ENCODE results near the gene ACP4. TPM values are rescaled to one million over a fixed set of nuclear protein-coding genes. Genes with fewer than 3 reads are reported as not detected.

ACP4 gene
- total and polyA plus RNA-seq, 2 of the 13 experiments (the other 11 are each of a cell fraction or from before 2014, with no cell fraction given), result 0.08 TPM; not detected in 1

- peak; percentile 69; the same call in 1 of the 2 replicates for TF ChIP-seq REPIN1 (CRISPR knock-in tag; IDR thresholded peaks at IDR 0.05; ENCODE audit: borderline replicate concordance, low read depth)
- peak; percentile 64; the same call in 1 of the 2 replicates for TF ChIP-seq BORCS8-MEF2B (CRISPR knock-in tag; IDR thresholded peaks at IDR 0.05)
- TF ChIP-seq ZNF780A (CRISPR knock-in tag; IDR thresholded peaks at IDR 0.05), result 0 out of 2 replicates have a peak, but pooled peaks have one; percentile 53
- TF ChIP-seq ZFP91 (CRISPR knock-in tag; IDR thresholded peaks at IDR 0.05; ENCODE audit: borderline replicate concordance), result peak; percentile 72; the same call in 1 of the 2 replicates
- no peak for TF ChIP-seq NONO (IDR thresholded peaks at IDR 0.05)
- TF ChIP-seq NONO (CRISPR knock-in tag; conservative IDR thresholded peaks at IDR 0.05), result peak; percentile 66
- no peak for TF ChIP-seq ZNF790 (CRISPR knock-in tag; IDR thresholded peaks at IDR 0.05; ENCODE audit: borderline replicate concordance)
- no peak for TF ChIP-seq REXO4 (CRISPR knock-in tag; IDR thresholded peaks at IDR 0.05; ENCODE audit: borderline replicate concordance)
- TF ChIP-seq ZNF615 (CRISPR knock-in tag; IDR thresholded peaks at IDR 0.05; ENCODE audit: borderline replicate concordance), result peak; percentile 88; the same call in 1 of the 2 replicates
- TF ChIP-seq XRCC5 (optimal IDR thresholded peaks at IDR 0.05; ENCODE audit: low read length), result peak; percentile 21
- TF ChIP-seq HNF1B (CRISPR knock-in tag; IDR thresholded peaks at IDR 0.05), result no peak
- TF ChIP-seq ZBTB4 (CRISPR knock-in tag; IDR thresholded peaks at IDR 0.05; ENCODE audit: borderline replicate concordance), result peak; percentile 12; the same call in 1 of the 2 replicates
- TF ChIP-seq HOXA3 (CRISPR knock-in tag; IDR thresholded peaks at IDR 0.05), result no peak
- peak; percentile 99 for TF ChIP-seq TAF15 (IDR thresholded peaks at IDR 0.05; ENCODE audit: low read depth, low read length, poor library complexity, severe bottlenecking)
- 0 out of 2 replicates have a peak, but pooled peaks have one; percentile 29 for TF ChIP-seq ARNT2 (CRISPR knock-in tag; IDR thresholded peaks at IDR 0.05; ENCODE audit: low read depth)
- peak; percentile 99 for TF ChIP-seq AKAP8 (CRISPR knock-in tag; IDR thresholded peaks at IDR 0.05)
- 0 out of 2 replicates have a peak, but pooled peaks have one; percentile 26 for TF ChIP-seq TBX2 (CRISPR knock-in tag; IDR thresholded peaks at IDR 0.05; ENCODE audit: borderline replicate concordance)
- peak; percentile 66 for TF ChIP-seq RBFOX2 (IDR thresholded peaks at IDR 0.05; ENCODE audit: low read depth, low read length)
- 0 out of 2 replicates have a peak, but pooled peaks have one; percentile 30 for TF ChIP-seq JDP2 (CRISPR knock-in tag; IDR thresholded peaks at IDR 0.05; ENCODE audit: borderline replicate concordance)
- TF ChIP-seq PAF1 (CRISPR knock-in tag; IDR thresholded peaks at IDR 0.05), result peak; percentile 88
- peak; percentile 69; the same call in 1 of the 2 replicates for TF ChIP-seq ZNF326 (CRISPR knock-in tag; IDR thresholded peaks at IDR 0.05; ENCODE audit: borderline replicate concordance)
- TF ChIP-seq HOXA7 (CRISPR knock-in tag; IDR thresholded peaks at IDR 0.05), result 0 out of 2 replicates have a peak, but pooled peaks have one; percentile 78
Observed at GRCh38 chr19:50794876-50795663, 4.9 kb downstream of the ACP4 start (continued).

Data from HepG2 (cell line).